Small intestine (tissue), 7 donors: ENCODE results near the gene HTRA3. TPM values are rescaled to one million over a fixed set of nuclear protein-coding genes. Genes with fewer than 3 reads are reported as not detected.

Experiments
- DNase-seq, 2 donors: peaks; one replicate each; pipeline versions ENCODE4 v3.0.0 to v3.0.0-alpha.2; 2013
- FAIRE-seq: peaks from 2 replicates; lab custom pipeline; 2012; peaks lifted over from hg19 to GRCh38; lab: Jason Lieb, UNC
- H3K27ac ChIP-seq, 3 donors: one replicate each; pipeline ENCODE4 v1.5.1; 2013; ENCODE audit warnings: low read length in 2 of 3, mild to moderate bottlenecking in 2 of 3, control low read depth in 1 of 3, inconsistent platforms in 1 of 3, low read depth in 1 of 3, moderate library complexity in 1 of 3
- H3K27me3 ChIP-seq, 3 donors: one replicate each; pipeline ENCODE4 v1.6.1; 2013; ENCODE audit warnings: low read length in 3 of 3, inconsistent platforms in 1 of 3; ENCODE audit not compliant: control insufficient read depth in 3 of 3, insufficient read depth in 3 of 3
- H3K36me3 ChIP-seq, 3 donors: one replicate each; pipeline ENCODE4 v1.6.1; 2013; ENCODE audit warnings: low read length in 3 of 3, inconsistent platforms in 1 of 3, low read depth in 1 of 3, mild to moderate bottlenecking in 1 of 3, moderate library complexity in 1 of 3; ENCODE audit not compliant: control insufficient read depth in 3 of 3, insufficient read depth in 2 of 3
- H3K4me1 ChIP-seq, 3 donors: one replicate each; pipeline ENCODE4 v1.6.1; 2013; ENCODE audit warnings: low read length in 2 of 3, inconsistent platforms in 1 of 3, low read depth in 1 of 3, mild to moderate bottlenecking in 1 of 3, moderate library complexity in 1 of 3; ENCODE audit not compliant: control insufficient read depth in 3 of 3, insufficient read depth in 2 of 3
- H3K4me3 ChIP-seq, 3 donors: one replicate each; pipeline ENCODE4 v1.5.1; 2013; ENCODE audit warnings: low read length in 3 of 3, control low read depth in 1 of 3, inconsistent platforms in 1 of 3, low read depth in 1 of 3, mild to moderate bottlenecking in 1 of 3, moderate library complexity in 1 of 3
- H3K9me3 ChIP-seq, 2 donors: one replicate each; pipeline ENCODE4 v1.6.1; 2013; ENCODE audit warnings: low read depth in 1 of 2, low read length in 1 of 2; ENCODE audit not compliant: control insufficient read depth in 2 of 2, insufficient read depth in 1 of 2
- WGBS, 3 donors: extraction: QIAGEN DNeasy Blood & Tissue Kit; methylation state at CpG; one replicate each; pipeline ENCODE4 v1.1.7; 2013; 5-methylcytosine and 5-hydroxymethylcytosine counted together
- polyA plus RNA-seq, 4 donors: library from polyadenylated mRNA; stranded (reverse) in 3 of 4; unstranded in 1 of 4; fragments of 200-250 nt in 3 of 4; fragments of 120-200 nt in 1 of 4; gene quantifications; one replicate each; pipeline versions ENCODE4 v1.2.1 to v1.2.3, GENCODE V29; 2013
- donor health status: healthy with polysubstance abuse.
- donor health status: control.
- donor health status: control.
- donor health status: Bipolar disorder and iron deficiency.
- donor health status: healthy.

Gene HTRA3
- polyA plus RNA-seq, 4 donors = 0.67 to 13.2 (median 6.1) TPM

DNA sequence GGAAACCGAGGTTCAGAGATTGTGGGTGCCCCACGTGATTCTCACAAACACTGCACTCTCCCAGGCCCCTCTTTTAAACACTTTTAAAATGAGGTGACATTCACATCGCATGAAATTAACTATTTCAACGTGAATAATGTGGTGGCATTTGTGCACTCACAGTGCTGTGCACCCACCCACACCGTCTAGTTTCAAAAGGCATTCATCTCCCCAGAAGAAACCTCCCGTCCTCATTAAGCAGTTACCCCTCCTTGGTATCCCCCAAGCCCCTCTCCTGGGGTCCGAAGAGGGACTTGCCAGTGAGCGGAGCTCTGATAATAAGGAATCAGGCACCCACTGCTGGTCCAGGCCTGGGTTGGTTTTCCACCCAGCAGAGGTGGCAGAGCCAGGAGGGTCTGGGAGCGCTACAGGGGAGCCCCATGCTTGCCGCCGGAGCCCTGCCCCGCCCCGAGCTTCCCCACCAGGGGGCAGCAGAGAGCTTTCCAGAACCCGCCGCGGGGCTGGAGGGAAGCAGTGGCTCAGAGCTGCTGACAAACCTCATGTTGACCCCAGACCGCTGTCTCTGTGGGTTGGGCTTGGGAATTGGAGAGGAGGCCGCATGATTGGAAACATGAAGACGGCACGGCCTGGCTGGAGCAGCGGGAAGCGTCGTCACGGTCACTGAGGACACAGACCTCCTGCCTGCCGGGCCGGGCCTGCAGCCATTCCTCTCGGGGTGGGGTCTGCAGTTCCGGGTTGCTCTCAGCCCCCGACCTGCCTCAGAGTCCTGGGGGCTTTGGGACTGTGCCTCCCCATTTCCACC, 27.5 kb upstream of the HTRA3 start:
- Histone ChIP-seq H3K36me3 (peaks cover 0 to 57% (median 0%) of the 10 kb centered on the region in 3 donors), H3K27ac (peak overlapping the region in 2 of 3 donors; percentile 9 to 53), H3K4me1 (peaks cover 0 to 44% (median 0%) of the 10 kb centered on the region in 3 donors), H3K4me3 (no peak overlapping the region), H3K9me3 (peaks cover 0 to 9% of the 10 kb centered on the region in 2 donors), H3K27me3 (no peaks in the 10 kb centered on the region)
- 30 to 34% (median 32%) methylated on average over 27 to 29 of the region's 29 CpGs for WGBS, 3 donors
- DNase-seq = peak; percentile 55 to 88
- no peak for FAIRE-seq

DNA sequence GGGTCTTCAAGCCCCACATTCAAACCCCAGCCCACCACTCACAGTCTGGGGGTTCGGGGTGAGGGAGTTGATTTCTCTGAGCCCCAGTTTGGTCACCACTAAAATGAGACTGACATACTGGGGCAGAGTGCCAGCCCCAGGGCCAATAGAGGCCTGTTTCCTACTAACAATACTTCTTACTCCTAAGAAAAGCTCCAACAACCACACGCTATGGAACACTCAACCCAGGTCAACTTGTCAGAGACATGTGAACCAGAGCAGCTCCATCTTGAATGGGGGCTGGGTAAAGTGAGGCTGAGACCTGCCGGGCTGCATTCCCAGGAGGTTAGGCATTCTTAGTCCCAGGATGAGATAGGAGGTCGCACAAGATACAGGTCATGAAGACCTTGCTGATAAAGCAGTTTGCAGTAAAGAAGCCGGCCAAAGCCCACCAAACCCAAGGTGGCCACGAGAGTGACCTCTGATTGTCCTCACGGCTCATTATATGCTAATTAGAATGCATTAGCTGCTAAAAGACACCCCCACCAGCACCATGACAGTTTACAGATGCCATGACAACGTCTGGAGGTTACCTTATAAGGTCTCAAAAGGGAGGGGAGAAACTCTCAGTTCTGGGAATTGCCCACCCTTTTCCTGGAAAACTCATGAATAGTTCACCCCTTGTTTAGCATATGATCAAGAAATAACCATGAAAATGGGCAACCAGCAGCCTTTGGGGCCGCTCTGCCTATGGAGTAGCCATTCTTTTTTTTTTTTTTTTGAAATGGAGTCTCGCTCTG, 26.6 kb upstream of the HTRA3 start:
- Histone ChIP-seq H3K27me3 (no peaks in the 10 kb centered on the region), H3K4me1 (peaks cover 0 to 42% (median 0%) of the 10 kb centered on the region in 3 donors), H3K27ac (peak overlapping the region in 2 of 3 donors; percentile 9 to 42), H3K9me3 (peaks cover 0 to 9% of the 10 kb centered on the region in 2 donors), H3K36me3 (peaks cover 0 to 48% (median 0%) of the 10 kb centered on the region in 3 donors), H3K4me3 (no peak overlapping the region)
- DNase-seq (no peak), FAIRE-seq (no peak)
- WGBS, 3 donors = 67 to 76% (median 75%) methylated on average over 10 of the region's 10 CpGs

DNA sequence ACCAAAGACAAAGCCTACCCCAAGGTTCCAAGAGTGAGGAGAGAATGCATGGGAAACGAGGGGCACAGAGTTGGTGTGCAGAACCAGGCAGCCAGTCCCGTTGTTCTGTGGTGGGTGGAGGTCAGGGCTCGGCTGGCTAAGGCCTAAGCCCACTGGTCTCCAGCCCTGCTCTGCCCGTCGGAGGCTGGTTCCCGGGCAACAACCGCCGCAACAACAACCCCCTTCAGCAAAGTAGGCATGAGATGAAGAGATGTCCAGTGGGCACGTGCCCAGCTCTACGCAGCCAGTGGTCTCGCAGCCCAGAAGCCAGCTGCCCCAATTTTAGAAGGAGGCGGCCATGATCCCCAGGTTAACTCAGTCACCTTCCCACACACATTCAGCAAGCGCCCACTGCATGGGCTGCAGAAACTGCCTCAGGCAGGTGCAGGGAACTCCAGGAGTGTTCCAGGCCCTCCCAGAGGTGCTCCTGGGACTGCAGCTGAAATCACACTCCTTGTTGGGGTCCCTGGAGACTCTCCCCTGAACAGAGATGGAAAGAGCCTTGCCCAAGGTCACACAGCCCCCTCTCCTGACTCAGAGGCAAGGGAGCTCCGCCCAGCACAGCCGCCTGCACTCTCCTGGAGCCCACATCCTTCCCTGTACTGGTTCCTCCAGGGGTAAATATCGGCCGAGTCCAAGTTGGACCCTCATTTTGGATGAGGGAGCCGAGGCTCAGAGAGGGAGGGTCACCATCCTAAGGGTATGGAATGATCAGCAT, 25.4 kb upstream of the HTRA3 start:
- peaks cover 0 to 9% of the 10 kb centered on the region in 2 donors for H3K9me3 ChIP-seq
- H3K36me3 ChIP-seq = peaks cover 0 to 42% (median 0%) of the 10 kb centered on the region in 3 donors
- DNase-seq (no peak), FAIRE-seq (no peak)
- peaks cover 0 to 32% (median 0%) of the 10 kb centered on the region in 3 donors for H3K4me1 ChIP-seq
- H3K4me3 ChIP-seq = no peak overlapping the region
- H3K27me3 ChIP-seq = no peaks in the 10 kb centered on the region
- no peak overlapping the region for H3K27ac ChIP-seq
- 90 to 92% (median 91%) methylated on average over 18 of the region's 18 CpGs for WGBS, 3 donors

DNA sequence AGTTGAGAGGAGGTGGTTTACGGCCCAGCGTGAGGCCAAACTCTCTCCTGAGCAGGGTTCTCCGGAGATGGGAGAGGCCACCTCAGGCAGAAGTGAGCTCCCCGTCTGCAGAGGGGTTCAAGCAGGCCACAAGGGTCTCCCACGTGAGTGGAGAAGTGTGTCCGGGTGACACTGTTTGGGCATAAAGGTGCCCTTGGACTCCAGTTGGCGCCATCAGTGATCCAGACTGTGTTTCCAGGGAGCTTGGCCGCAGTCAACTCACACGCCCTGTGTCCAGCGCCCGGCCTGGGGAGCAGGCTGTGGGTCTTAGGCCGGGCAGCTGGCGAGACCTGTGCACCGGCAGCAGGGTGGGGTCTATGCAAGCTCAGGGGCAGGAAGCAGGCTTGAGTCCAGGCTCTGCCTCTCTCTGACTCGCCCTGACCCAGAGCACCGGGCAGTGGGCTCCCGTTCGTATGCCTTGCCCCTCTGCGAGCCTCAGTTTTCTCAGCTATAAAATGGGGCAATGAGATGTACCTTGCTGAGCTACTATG, 24.6 kb upstream of the HTRA3 start:
- peaks cover 0 to 34% (median 0%) of the 10 kb centered on the region in 3 donors for H3K36me3 ChIP-seq
- no peak overlapping the region for H3K27ac ChIP-seq
- no peaks in the 10 kb centered on the region for H3K27me3 ChIP-seq
- H3K4me1 ChIP-seq = peaks cover 0 to 27% (median 0%) of the 10 kb centered on the region in 3 donors
- WGBS, 3 donors = 91 to 95% (median 92%) methylated on average over 19 of the region's 19 CpGs
- DNase-seq = no peak
- no peak for FAIRE-seq
- H3K9me3 ChIP-seq = peaks cover 0 to 9% of the 10 kb centered on the region in 2 donors
- no peak overlapping the region for H3K4me3 ChIP-seq

DNA sequence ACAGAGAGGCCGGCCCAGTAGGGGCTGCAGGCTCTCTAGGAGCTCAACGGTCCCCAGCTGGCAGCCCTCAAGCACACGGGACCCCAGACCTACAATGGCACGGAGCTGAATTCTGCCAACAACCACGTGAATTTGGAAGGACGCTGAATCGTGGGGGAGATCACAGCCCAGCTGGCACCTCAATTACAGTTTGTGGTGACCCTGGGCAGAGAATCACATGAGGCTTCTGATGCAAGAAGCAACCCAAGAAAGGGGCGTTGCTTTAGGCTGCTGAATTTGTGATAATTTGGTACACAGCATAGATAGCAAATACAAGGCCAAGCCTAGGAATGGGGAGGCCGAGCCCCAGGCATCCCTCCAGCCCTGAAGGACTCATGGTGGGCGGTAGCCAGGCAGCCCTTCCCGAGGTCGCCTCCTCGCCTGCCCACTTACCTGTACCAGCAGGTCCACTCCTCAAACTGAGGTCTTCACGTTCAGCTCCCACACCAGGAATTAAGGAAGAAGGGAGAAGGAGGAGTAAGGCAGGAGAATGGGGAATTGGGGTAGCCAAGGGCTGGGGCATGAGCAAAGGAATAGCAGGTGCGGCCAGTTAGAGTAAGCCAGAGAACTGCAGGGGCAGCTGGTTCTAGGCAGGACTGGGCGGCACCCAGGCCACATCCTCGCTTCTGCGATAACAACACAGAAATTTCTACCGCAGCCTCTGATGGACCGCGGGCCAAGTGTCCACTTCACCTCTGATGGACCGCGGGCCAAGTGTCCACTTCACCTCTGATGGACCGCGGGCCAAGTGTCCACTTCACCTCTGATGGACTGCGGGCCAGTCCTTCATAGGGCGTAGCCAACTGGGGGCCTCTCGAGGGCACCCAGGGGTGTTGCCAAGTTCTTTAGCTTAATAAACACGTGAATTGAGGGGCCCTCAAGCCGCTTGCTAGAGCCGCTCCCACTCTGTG, 23.4 kb upstream of the HTRA3 start:
- H3K9me3 ChIP-seq = peaks cover 0 to 9% of the 10 kb centered on the region in 2 donors
- WGBS, 3 donors = 81 to 86% (median 84%) methylated on average over 31 of the region's 31 CpGs
- H3K36me3 ChIP-seq = peaks cover 0 to 22% (median 0%) of the 10 kb centered on the region in 3 donors
- DNase-seq (no peak), FAIRE-seq (no peak)
- H3K27me3 ChIP-seq = no peaks in the 10 kb centered on the region
- no peak overlapping the region for H3K27ac ChIP-seq
- peaks cover 0 to 23% (median 0%) of the 10 kb centered on the region in 3 donors for H3K4me1 ChIP-seq
- no peak overlapping the region for H3K4me3 ChIP-seq

DNA sequence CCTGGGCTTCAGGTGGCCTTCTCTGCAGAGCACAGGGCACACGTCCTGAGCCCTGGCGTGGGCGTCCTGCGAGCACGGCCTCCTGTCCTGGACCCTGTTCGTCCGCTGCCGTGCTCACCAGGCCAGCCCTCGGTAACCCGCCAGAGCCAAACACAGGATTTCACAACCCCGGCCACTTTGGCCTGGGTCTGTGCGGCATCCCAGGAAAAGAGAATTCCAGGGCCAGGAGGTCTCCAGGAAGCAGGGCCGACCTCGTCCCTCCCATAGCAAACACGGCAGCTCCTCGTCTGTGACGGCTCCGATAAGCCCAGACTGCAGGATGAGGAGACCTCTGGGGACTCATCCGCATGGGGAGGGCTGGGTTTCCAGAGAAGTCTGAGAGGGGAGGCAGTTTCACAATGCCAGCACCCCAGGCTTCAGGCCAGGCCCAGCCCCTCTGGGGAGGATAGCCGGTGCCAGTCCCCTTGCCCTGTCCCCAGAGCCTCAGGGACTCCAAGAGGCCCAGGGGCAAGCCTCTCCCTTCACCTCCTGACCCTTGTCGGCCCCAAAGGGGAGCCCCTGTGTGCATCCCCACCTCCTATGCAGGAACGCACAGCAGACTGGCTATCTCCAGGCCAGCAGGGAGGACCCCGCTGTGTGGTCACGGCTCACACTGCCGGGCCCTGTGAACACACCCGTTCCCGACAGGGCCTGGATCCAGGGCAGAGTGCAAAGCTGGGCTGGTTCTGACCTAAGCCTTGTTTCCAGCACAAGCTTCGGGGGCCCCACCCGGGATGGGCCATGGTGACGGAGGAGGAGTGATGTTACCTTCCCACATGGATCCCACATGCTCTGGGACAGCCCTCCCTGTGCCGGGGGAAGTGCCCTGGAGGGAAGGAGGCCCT, 22.3 kb upstream of the HTRA3 start:
- peak in 1 of 2 donors; percentile 39 for DNase-seq
- peaks cover 0 to 12% (median 0%) of the 10 kb centered on the region in 3 donors for H3K36me3 ChIP-seq
- 66 to 74% (median 69%) methylated on average over 30 to 31 of the region's 31 CpGs for WGBS, 3 donors
- FAIRE-seq = no peak
- peak overlapping the region in 1 of 3 donors; percentile 84 for H3K27ac ChIP-seq
- peaks cover 0 to 13% (median 0%) of the 10 kb centered on the region in 3 donors for H3K4me1 ChIP-seq
- H3K4me3 ChIP-seq = no peak overlapping the region
- no peaks in the 10 kb centered on the region for H3K27me3 ChIP-seq
- H3K9me3 ChIP-seq = peaks cover 0 to 9% of the 10 kb centered on the region in 2 donors
